HCT116 (cell line): ENCODE data around the gene KCNH2. TPM values are rescaled to one million over a fixed set of nuclear protein-coding genes. Genes with fewer than 3 reads are reported as not detected.

ENCODE experiments used
- ATAC-seq: fragments of 200-7000 bp; cut with Tn5 transposase; 2 replicates; pipeline ENCODE4 v1.9.1; 2020; ENCODE audit warnings: mild to moderate bottlenecking, moderate library complexity
- BruUV-seq: library from RNA; stranded (reverse); fragments of 400-500 nt; replicated peaks from 2 replicates; lab custom pipeline; 2021; lab: Mats Ljungman, UMichigan
- CTCF ChIA-PET: fragments of 300-600 bp; sonication (Branson Sonifier 250); formaldehyde crosslinking; loops from one replicate; lab custom pipeline; 2021; ENCODE audit warnings: antibody characterized with exemption; lab: Charles Lee
- POLR2A ChIA-PET: fragments of 300-600, 350-600 bp; sonication (Branson Sonifier 250); formaldehyde crosslinking; loops from one replicate; lab custom pipeline; 2021; ENCODE audit warnings: antibody characterized with exemption; lab: Charles Lee
- RAD21 ChIA-PET, 2 experiments: fragments of 300-600 bp; sonication (Branson Sonifier 250); formaldehyde crosslinking; loops; one replicate each; lab custom pipeline; 2023; ENCODE audit warnings: low total read pairs in 2 of 2; ENCODE audit not compliant: uncharacterized antibody in 2 of 2, unreplicated experiment in 2 of 2, low non-redundant PET in 1 of 2; lab: Charles Lee
- DNase-seq: peaks from one replicate; pipeline ENCODE4 v3.0.0-alpha.2; 2010; ENCODE audit warnings: low read depth, low spot score
- H2AFZ ChIP-seq: fragments of 200-600 bp; shearing (Covaris generic), sonication (generic); 2 replicates; pipeline ENCODE4 v1.6.1; 2017; ENCODE audit warnings: low read depth, mixed run types, mixed read lengths, antibody characterized with exemption, low read length; ENCODE audit not compliant: poor library complexity, severe bottlenecking
- H3K27ac ChIP-seq: 2 replicates; pipeline ENCODE4 v1.5.1; 2012; ENCODE audit warnings: low read depth, low read length
- H3K27me3 ChIP-seq: fragments of 200-600 bp; sonication (generic); 2 replicates; pipeline ENCODE4 v1.6.1; 2016; ENCODE audit warnings: mixed run types, low read length, mixed read lengths; ENCODE audit not compliant: insufficient read depth
- H3K36me3 ChIP-seq, 2 experiments: fragments of 200-500 bp in 1 of 2; fragments of 200-600 bp in 1 of 2; sonication (Bioruptor generic) in 1 of 2; sonication (generic) in 1 of 2; 2 replicates each; pipeline versions ENCODE4 v1.5.1 to v1.6.1; 2014 to 2016; ENCODE audit warnings: low read length in 2 of 2, inconsistent platforms in 1 of 2, mixed read lengths in 1 of 2, mixed run types in 1 of 2; ENCODE audit not compliant: insufficient read depth in 2 of 2, control insufficient read depth in 1 of 2
- H3K4me1 ChIP-seq, 2 experiments: fragments of 200-600 bp in 1 of 2; sonication (generic) in 1 of 2; 2 replicates each; pipeline versions ENCODE4 v1.5.1 to v1.6.1; 2012 to 2017; ENCODE audit warnings: low read length in 2 of 2, inconsistent platforms in 1 of 2, mild to moderate bottlenecking in 1 of 2, mixed read lengths in 1 of 2, mixed run types in 1 of 2, moderate library complexity in 1 of 2; ENCODE audit not compliant: insufficient read depth in 2 of 2, control insufficient read depth in 1 of 2
- H3K4me2 ChIP-seq: fragments of 200-600 bp; sonication (generic); 2 replicates; pipeline ENCODE4 v1.6.1; 2017; ENCODE audit warnings: mixed run types, low read length, mixed read lengths
- H3K4me3 ChIP-seq, 2 experiments: fragments of 200-600 bp in 1 of 2; sonication (generic) in 1 of 2; replicated peaks in 1 of 2; 2 replicates each; pipeline ENCODE4 v1.5.1; 2011 to 2016; ENCODE audit warnings: low read length in 2 of 2, control low read depth in 1 of 2, low read depth in 1 of 2, mild to moderate bottlenecking in 1 of 2, mixed read lengths in 1 of 2, mixed run types in 1 of 2
- H3K79me2 ChIP-seq: fragments of 200-600 bp; sonication (generic); 2 replicates; pipeline ENCODE4 v1.6.1; 2017; ENCODE audit warnings: mild to moderate bottlenecking, mixed run types, low read length, moderate library complexity, mixed read lengths; ENCODE audit not compliant: insufficient read depth
- H3K9ac ChIP-seq: fragments of 200-600 bp; sonication (generic); 2 replicates; pipeline ENCODE4 v1.6.1; 2016; ENCODE audit warnings: low read length, mixed read lengths
- H3K9me2 ChIP-seq: fragments of 200-600 bp; sonication (generic), shearing (Covaris generic); 2 replicates; pipeline ENCODE4 v1.6.1; 2017; ENCODE audit warnings: mixed run types, mild to moderate bottlenecking, moderate library complexity; ENCODE audit not compliant: insufficient read depth
- H3K9me3 ChIP-seq, 2 experiments: fragments of 200-500 bp in 1 of 2; fragments of 200-600 bp in 1 of 2; sonication (Bioruptor generic) in 1 of 2; sonication (generic) in 1 of 2; 2 replicates each; pipeline ENCODE4 v1.6.1; 2014 to 2017; ENCODE audit warnings: low read length in 2 of 2, mixed read lengths in 2 of 2, inconsistent platforms in 1 of 2, low read depth in 1 of 2, mild to moderate bottlenecking in 1 of 2, mixed run types in 1 of 2, moderate library complexity in 1 of 2; ENCODE audit not compliant: control insufficient read depth in 1 of 2, insufficient read depth in 1 of 2
- H4K20me1 ChIP-seq: fragments of 200-600 bp; sonication (generic), shearing (Covaris generic); 2 replicates; pipeline ENCODE4 v1.6.1; 2017; ENCODE audit warnings: mixed run types, mild to moderate bottlenecking, moderate library complexity; ENCODE audit not compliant: insufficient read depth
- CEBPB ChIP-seq: IDR thresholded peaks from 2 replicates; pipeline ENCODE4 v1.6.1; 2012; ENCODE audit warnings: low read depth
- EGR1 ChIP-seq: IDR thresholded peaks from 2 replicates; pipeline ENCODE4 v1.6.1; 2012; ENCODE audit warnings: low read depth
- ELF1 ChIP-seq: IDR thresholded peaks from 2 replicates; pipeline ENCODE4 v1.6.1; 2012; ENCODE audit warnings: low read depth, borderline replicate concordance
- JUND ChIP-seq: IDR thresholded peaks from 2 replicates; pipeline ENCODE4 v1.6.1; 2012
- POLR2A ChIP-seq: IDR thresholded peaks from 2 replicates; pipeline ENCODE4 v1.7.0; 2011; ENCODE audit warnings: borderline replicate concordance; ENCODE audit not compliant: insufficient read depth, insufficient read length; ENCODE audit errors: extremely low read depth
- RAD21 ChIP-seq: IDR thresholded peaks from 2 replicates; pipeline ENCODE4 v1.6.1; 2012; ENCODE audit warnings: low read depth, mild to moderate bottlenecking
- SIN3A ChIP-seq: IDR thresholded peaks from 2 replicates; pipeline ENCODE4 v1.6.1; 2012; ENCODE audit warnings: low read depth
- SP1 ChIP-seq: IDR thresholded peaks from 2 replicates; pipeline ENCODE4 v1.6.1; 2012; ENCODE audit warnings: low read depth
- SRF ChIP-seq: IDR thresholded peaks from 2 replicates; pipeline ENCODE4 v1.6.1; 2012; ENCODE audit warnings: low read depth
- ZNF274 ChIP-seq: fragments of 200-500 bp; sonication (Bioruptor generic); IDR thresholded peaks from 2 replicates; pipeline ENCODE4 v1.6.1; 2014; ENCODE audit warnings: mild to moderate bottlenecking, low read depth, low read length, inconsistent platforms
- intact Hi-C: fragments of 100-400 bp; cut with micrococcal nuclease; formaldehyde crosslinking; loops from 2 replicates; pipeline ENCODE4 v1.10.0; 2022
- total RNA-seq: library from RNA; stranded (reverse); gene quantifications from one replicate; pipeline ENCODE4 v1.2.1, GENCODE V29; 2021; ENCODE audit not compliant: unreplicated experiment
- TF ChIP-seq, protein P1 (sequence below): IDR thresholded peaks from 2 replicates; pipeline ENCODE4 v1.6.1; 2012; ENCODE audit warnings: low read depth
- TF ChIP-seq, protein P2 (sequence below): IDR thresholded peaks from 2 replicates; pipeline ENCODE4 v1.6.1; 2012
- TF ChIP-seq, protein P3 (sequence below): IDR thresholded peaks from 2 replicates; pipeline ENCODE4 v1.6.1; 2012
- TF ChIP-seq, protein P4 (sequence below), 3 experiments: fragments of 200-600 bp in 1 of 3; sonication (generic) in 1 of 3; IDR thresholded peaks in 2 of 3; conservative IDR thresholded peaks in 1 of 3; 2 replicates each; pipeline ENCODE4 v1.5.1; 2012 to 2017; ENCODE audit warnings: low read depth in 2 of 3, low read length in 2 of 3, antibody characterized with exemption in 1 of 3, borderline replicate concordance in 1 of 3, control low read depth in 1 of 3, mild to moderate bottlenecking in 1 of 3, mixed read lengths in 1 of 3, mixed run types in 1 of 3, moderate library complexity in 1 of 3; ENCODE audit not compliant: insufficient read depth in 1 of 3

The KCNH2 gene
- total RNA-seq, 1 experiment from 2014 or later, result 9.7 TPM

DNA sequence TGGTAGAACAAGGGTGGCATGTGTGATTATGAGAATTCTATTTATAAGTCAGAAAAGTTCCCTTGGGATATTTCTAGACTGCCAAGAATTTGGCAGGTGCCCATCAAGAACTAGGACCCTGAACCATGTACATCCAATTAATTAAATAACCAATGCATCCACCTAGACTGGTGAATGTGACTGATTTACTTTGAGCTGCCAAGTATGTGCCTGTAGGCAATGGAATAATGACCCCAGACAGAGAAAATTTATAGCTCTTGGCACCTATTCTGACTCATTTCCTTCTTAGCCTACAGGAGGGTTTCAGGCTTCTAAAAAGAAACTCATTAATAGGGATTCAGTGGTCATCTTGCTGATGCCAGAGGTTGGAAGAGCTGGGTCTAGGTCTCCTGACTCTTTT is 54.9 kb downstream of the KCNH2 start:
- no peaks in the 10 kb centered on the region for H3K9me2 ChIP-seq
- H3K4me3 ChIP-seq, result no peak overlapping the region
- BruUV-seq, result no TSS peak
- no peak overlapping the region for H3K27ac ChIP-seq
- RAD21 ChIA-PET, result no interaction called here
- H3K9ac ChIP-seq, result no peak overlapping the region
- POLR2A ChIA-PET, result no interaction called here
- no peak overlapping the region for H3K4me2 ChIP-seq
- H3K27me3 ChIP-seq, result peaks cover 14% of the 10 kb centered on the region; the same call in 1 of the 2 replicates
- TF ChIP-seq ZNF274, result no peak
- no peak for TF ChIP-seq RAD21
- no peak for TF ChIP-seq JUND
- no peak for TF ChIP-seq SRF
- no peak for TF ChIP-seq EGR1
- TF ChIP-seq, protein P1, sequence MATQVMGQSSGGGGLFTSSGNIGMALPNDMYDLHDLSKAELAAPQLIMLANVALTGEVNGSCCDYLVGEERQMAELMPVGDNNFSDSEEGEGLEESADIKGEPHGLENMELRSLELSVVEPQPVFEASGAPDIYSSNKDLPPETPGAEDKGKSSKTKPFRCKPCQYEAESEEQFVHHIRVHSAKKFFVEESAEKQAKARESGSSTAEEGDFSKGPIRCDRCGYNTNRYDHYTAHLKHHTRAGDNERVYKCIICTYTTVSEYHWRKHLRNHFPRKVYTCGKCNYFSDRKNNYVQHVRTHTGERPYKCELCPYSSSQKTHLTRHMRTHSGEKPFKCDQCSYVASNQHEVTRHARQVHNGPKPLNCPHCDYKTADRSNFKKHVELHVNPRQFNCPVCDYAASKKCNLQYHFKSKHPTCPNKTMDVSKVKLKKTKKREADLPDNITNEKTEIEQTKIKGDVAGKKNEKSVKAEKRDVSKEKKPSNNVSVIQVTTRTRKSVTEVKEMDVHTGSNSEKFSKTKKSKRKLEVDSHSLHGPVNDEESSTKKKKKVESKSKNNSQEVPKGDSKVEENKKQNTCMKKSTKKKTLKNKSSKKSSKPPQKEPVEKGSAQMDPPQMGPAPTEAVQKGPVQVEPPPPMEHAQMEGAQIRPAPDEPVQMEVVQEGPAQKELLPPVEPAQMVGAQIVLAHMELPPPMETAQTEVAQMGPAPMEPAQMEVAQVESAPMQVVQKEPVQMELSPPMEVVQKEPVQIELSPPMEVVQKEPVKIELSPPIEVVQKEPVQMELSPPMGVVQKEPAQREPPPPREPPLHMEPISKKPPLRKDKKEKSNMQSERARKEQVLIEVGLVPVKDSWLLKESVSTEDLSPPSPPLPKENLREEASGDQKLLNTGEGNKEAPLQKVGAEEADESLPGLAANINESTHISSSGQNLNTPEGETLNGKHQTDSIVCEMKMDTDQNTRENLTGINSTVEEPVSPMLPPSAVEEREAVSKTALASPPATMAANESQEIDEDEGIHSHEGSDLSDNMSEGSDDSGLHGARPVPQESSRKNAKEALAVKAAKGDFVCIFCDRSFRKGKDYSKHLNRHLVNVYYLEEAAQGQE, result no peak
- TF ChIP-seq ELF1, result no peak
- TF ChIP-seq SP1, result no peak
- TF ChIP-seq, protein P2, sequence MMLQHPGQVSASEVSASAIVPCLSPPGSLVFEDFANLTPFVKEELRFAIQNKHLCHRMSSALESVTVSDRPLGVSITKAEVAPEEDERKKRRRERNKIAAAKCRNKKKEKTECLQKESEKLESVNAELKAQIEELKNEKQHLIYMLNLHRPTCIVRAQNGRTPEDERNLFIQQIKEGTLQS, result no peak
- no peak for TF ChIP-seq CEBPB
- TF ChIP-seq POLR2A, result no peak
- TF ChIP-seq, protein P3, sequence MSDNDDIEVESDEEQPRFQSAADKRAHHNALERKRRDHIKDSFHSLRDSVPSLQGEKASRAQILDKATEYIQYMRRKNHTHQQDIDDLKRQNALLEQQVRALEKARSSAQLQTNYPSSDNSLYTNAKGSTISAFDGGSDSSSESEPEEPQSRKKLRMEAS, result no peak
- TF ChIP-seq, protein P4, sequence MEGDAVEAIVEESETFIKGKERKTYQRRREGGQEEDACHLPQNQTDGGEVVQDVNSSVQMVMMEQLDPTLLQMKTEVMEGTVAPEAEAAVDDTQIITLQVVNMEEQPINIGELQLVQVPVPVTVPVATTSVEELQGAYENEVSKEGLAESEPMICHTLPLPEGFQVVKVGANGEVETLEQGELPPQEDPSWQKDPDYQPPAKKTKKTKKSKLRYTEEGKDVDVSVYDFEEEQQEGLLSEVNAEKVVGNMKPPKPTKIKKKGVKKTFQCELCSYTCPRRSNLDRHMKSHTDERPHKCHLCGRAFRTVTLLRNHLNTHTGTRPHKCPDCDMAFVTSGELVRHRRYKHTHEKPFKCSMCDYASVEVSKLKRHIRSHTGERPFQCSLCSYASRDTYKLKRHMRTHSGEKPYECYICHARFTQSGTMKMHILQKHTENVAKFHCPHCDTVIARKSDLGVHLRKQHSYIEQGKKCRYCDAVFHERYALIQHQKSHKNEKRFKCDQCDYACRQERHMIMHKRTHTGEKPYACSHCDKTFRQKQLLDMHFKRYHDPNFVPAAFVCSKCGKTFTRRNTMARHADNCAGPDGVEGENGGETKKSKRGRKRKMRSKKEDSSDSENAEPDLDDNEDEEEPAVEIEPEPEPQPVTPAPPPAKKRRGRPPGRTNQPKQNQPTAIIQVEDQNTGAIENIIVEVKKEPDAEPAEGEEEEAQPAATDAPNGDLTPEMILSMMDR (IDR thresholded peaks at IDR 0.05 in 2 of 3, conservative IDR thresholded peaks at IDR 0.05 in 1 of 3; ENCODE audit: borderline replicate concordance in 1 of 3, insufficient read depth in 1 of 3, low read depth in 2 of 3, low read length in 2 of 3), result no peak
- TF ChIP-seq SIN3A, result no peak
- no peaks in the 10 kb centered on the region for H4K20me1 ChIP-seq
- no peaks in the 10 kb centered on the region for H3K36me3 ChIP-seq
- no peaks in the 10 kb centered on the region for H3K4me1 ChIP-seq
- CTCF ChIA-PET, result interaction anchor here (1.3 kb wide), 1 partner anchor 25 kb away, joined by 3 read pairs; no protein-coding TSS in a partner anchor
- no peak overlapping the region for H2AFZ ChIP-seq
- no peaks in the 10 kb centered on the region for H3K79me2 ChIP-seq
- no peaks in the 10 kb centered on the region for H3K9me3 ChIP-seq
- ATAC-seq (no peak), DNase-seq (no peak)
- intact Hi-C loops, result no loop called here
